ENCODE results near the gene SELENOV. TPM values are rescaled to one million over a fixed set of nuclear protein-coding genes. Genes with fewer than 3 reads are reported as not detected.

SELENOV gene, protein sequence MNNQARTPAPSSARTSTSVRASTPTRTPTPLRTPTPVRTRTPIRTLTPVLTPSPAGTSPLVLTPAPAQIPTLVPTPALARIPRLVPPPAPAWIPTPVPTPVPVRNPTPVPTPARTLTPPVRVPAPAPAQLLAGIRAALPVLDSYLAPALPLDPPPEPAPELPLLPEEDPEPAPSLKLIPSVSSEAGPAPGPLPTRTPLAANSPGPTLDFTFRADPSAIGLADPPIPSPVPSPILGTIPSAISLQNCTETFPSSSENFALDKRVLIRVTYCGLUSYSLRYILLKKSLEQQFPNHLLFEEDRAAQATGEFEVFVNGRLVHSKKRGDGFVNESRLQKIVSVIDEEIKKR
- not detected for total RNA-seq

DNA sequence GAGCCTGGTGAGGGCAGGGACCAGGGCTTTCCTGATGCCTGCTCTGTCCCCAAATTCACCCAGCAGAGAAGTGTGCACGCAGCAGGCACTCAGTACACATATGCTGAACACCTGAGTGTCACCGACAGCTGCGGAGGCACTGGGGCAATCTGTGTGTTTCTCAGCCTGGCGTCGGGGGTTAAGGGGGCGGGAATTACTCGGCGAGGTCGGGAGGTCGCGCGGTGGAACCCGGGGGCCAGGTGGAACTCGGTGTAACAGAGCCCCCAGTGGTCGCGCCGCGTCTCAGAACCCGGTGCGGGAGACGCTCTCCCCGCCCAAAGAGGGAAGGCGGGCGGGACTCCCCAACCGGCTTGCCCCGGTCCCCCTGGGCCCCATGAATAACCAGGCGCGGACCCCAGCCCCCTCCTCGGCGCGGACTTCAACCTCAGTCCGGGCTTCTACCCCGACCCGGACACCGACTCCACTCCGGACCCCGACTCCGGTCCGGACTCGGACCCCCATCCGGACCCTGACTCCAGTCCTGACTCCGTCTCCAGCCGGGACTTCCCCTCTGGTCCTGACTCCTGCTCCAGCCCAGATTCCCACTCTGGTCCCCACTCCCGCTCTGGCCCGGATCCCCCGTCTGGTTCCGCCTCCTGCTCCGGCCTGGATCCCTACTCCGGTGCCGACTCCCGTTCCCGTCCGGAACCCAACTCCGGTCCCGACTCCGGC, at the start of gene SELENOV:
SELENOV (plus strand) TSS at position 300 of the 711 bp plus-strand sequence; CDS start at position 374, 74 bp downstream.
- in situ Hi-C loops (cut with MboI; ENCODE audit: low sequenced_read_pairs in 4 of 4), result no loop called here
- TF ChIP-seq, protein P1, sequence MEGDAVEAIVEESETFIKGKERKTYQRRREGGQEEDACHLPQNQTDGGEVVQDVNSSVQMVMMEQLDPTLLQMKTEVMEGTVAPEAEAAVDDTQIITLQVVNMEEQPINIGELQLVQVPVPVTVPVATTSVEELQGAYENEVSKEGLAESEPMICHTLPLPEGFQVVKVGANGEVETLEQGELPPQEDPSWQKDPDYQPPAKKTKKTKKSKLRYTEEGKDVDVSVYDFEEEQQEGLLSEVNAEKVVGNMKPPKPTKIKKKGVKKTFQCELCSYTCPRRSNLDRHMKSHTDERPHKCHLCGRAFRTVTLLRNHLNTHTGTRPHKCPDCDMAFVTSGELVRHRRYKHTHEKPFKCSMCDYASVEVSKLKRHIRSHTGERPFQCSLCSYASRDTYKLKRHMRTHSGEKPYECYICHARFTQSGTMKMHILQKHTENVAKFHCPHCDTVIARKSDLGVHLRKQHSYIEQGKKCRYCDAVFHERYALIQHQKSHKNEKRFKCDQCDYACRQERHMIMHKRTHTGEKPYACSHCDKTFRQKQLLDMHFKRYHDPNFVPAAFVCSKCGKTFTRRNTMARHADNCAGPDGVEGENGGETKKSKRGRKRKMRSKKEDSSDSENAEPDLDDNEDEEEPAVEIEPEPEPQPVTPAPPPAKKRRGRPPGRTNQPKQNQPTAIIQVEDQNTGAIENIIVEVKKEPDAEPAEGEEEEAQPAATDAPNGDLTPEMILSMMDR (IDR thresholded peaks at IDR 0.05 in 4 of 5, conservative IDR thresholded peaks at IDR 0.05 in 1 of 5), result no peak
- no peak for TF ChIP-seq POLR2A (IDR thresholded peaks at IDR 0.05)
- Histone ChIP-seq H3K9me3 (no peaks in the 10 kb centered on the region), H3K27me3 (peaks cover 33 to 66% (median 55%) of the 10 kb centered on the region in 3 donors), H3K36me3 (no peaks in the 10 kb centered on the region), H3K27ac (no peak within 1 kb of the TSS), H3K4me1 (no peaks in the 10 kb centered on the region), H3K4me3 (peak within 1 kb of the TSS in 3 of 4 donors; percentile 2 to 25 (median 25))
- intact Hi-C loops (cut with DNase I; ENCODE audit: low total_unique reads), result no loop called here
- no peak for DNase-seq
- no peak for ATAC-seq

DNA sequence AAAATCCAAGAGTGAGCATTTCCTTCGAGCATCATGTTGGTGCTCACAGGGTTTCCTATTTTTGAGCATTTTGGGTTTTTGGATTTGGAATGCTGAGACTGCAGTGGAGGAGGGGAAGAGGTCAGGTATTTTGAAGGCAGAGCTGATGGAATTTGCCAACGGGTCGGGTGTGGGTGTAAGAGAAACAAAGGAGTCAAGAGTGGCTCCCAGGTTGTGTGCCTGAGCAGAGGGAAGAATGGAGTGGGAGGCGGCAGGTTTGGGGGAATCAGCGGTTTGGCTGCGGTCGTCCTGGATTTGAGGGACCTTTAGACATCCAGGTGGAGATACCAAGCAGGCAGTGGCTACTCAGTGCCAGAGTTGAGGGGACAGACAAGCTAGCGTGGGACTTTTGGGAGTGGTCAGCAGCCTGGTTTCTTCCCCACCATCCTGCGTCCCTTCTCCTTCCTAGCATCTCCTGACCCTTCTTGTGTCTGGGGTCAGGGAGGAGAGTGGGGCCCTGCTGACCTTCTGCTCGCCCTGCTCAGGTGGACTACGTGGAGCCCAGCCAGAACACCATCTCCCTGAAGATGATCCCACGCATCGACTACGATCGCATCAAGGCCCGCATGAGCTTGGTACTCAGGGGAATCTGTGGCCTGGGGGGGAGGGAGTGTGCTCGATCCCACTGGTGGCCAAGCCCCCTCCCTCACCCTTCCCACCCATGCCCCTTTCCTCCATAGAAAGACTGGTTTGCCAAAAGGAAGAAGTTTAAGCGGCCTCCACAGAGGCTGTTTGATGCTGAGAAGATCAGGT, 48.8 kb upstream of the SELENOV start:
- Histone ChIP-seq H3K9me3 (no peaks in the 10 kb centered on the region), H3K27me3 (no peaks in the 10 kb centered on the region), H3K4me1 (no peaks in the 10 kb centered on the region), H3K27ac (no peak overlapping the region), H3K36me3 (peaks cover 5 to 75% of the 10 kb centered on the region in 2 donors), H3K4me3 (no peak overlapping the region)
- TF ChIP-seq, protein P1 (IDR thresholded peaks at IDR 0.05 in 4 of 5, conservative IDR thresholded peaks at IDR 0.05 in 1 of 5), result no peak
- in situ Hi-C loops (cut with MboI; ENCODE audit: low sequenced_read_pairs in 4 of 4), result no loop called here
- no peak for ATAC-seq
- intact Hi-C loops (cut with DNase I; ENCODE audit: low total_unique reads), result no loop called here
- no peak for DNase-seq

DNA sequence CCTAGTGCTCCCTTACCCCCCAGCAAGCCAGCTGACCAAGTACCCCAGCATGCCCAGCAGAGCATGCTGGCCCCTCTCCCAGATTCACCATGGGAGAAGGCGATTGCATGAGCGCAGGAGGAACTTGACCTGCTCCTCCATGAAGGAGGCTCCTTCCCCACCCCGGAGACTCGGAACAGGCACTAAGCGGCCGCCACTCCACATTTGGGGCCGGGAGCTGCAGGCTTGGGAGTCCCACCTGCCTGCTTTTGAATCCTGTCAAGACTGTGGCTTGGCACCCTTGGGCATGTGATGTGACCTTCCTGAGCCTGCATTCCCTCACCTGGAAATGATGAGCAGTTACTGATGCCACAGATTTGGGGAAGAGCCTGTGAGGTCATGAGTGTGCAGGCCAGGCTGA, 47.0 kb upstream of the SELENOV start:
- Histone ChIP-seq H3K36me3 (peaks cover 5 to 90% of the 10 kb centered on the region in 2 donors), H3K4me1 (no peaks in the 10 kb centered on the region), H3K27ac (no peak overlapping the region), H3K27me3 (no peaks in the 10 kb centered on the region), H3K9me3 (no peaks in the 10 kb centered on the region), H3K4me3 (no peak overlapping the region)
- TF ChIP-seq, protein P1 (IDR thresholded peaks at IDR 0.05 in 4 of 5, conservative IDR thresholded peaks at IDR 0.05 in 1 of 5), result no peak
- TF ChIP-seq POLR2A (IDR thresholded peaks at IDR 0.05), result no peak
- no peak for ATAC-seq
- intact Hi-C loops (cut with DNase I; ENCODE audit: low total_unique reads) (no loop called here), in situ Hi-C loops (cut with MboI; ENCODE audit: low sequenced_read_pairs in 4 of 4) (no loop called here)
- DNase-seq, result no peak

DNA sequence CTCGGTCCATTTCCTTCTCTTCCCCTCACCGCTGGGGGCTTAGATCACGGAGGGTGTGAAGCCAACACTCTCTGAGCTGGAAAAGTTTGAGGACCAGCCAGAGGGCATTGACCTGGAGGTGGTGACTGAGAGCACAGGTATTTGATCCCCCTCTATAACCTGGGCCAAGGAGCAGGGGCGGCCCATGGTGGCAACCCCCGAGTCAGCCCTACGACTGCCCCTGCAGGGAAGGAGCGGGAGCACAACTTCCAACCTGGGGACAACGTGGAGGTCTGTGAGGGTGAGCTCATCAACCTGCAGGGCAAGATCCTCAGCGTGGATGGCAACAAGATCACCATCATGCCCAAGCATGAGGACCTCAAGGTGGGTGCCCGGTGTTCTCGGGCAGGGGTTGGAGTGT, 45.9 kb upstream of the SELENOV start:
- intact Hi-C loops (cut with DNase I; ENCODE audit: low total_unique reads), result no loop called here
- Histone ChIP-seq H3K4me1 (no peaks in the 10 kb centered on the region), H3K9me3 (no peaks in the 10 kb centered on the region), H3K27me3 (no peaks in the 10 kb centered on the region), H3K4me3 (no peak overlapping the region), H3K36me3 (peaks cover 5 to 100% of the 10 kb centered on the region in 2 donors), H3K27ac (no peak overlapping the region)
- no peak for TF ChIP-seq POLR2A (IDR thresholded peaks at IDR 0.05)
- TF ChIP-seq, protein P1 (IDR thresholded peaks at IDR 0.05 in 4 of 5, conservative IDR thresholded peaks at IDR 0.05 in 1 of 5), result no peak
- ATAC-seq, result no peak
- in situ Hi-C loops (cut with MboI; ENCODE audit: low sequenced_read_pairs in 4 of 4), result no loop called here
- DNase-seq, result no peak
